Liver (tissue), 9 donors: ENCODE measurements around the gene XXYLT1. TPM values are rescaled to one million over a fixed set of nuclear protein-coding genes. Genes with fewer than 3 reads are reported as not detected.

Experiments used
- DNase-seq: peaks from one replicate; pipeline ENCODE4 v3.0.0-alpha.2; 2017; ENCODE audit warnings: low spot score
- H3K27ac ChIP-seq, 2 donors: one replicate each; pipeline ENCODE4 v1.7.0; 2013; ENCODE audit warnings: inconsistent platforms in 2 of 2, low read length in 2 of 2, control low read depth in 1 of 2, low read depth in 1 of 2, mild to moderate bottlenecking in 1 of 2
- H3K27me3 ChIP-seq, 4 donors: one replicate each; pipeline versions ENCODE4 v1.6.1 to v1.7.0; 2013; ENCODE audit warnings: low read length in 3 of 4, inconsistent platforms in 1 of 4, mild to moderate bottlenecking in 1 of 4, moderate library complexity in 1 of 4; ENCODE audit not compliant: control insufficient read depth in 4 of 4, insufficient read depth in 4 of 4
- H3K36me3 ChIP-seq, 4 donors: one replicate each; pipeline versions ENCODE4 v1.6.1 to v1.7.0; 2013; ENCODE audit warnings: low read length in 3 of 4, mild to moderate bottlenecking in 3 of 4, low read depth in 1 of 4, moderate library complexity in 1 of 4; ENCODE audit not compliant: control insufficient read depth in 4 of 4, insufficient read depth in 3 of 4
- H3K4me1 ChIP-seq, 4 donors: one replicate each; pipeline versions ENCODE4 v1.6.1 to v1.7.0; 2013; ENCODE audit warnings: low read length in 3 of 4, mild to moderate bottlenecking in 3 of 4, moderate library complexity in 1 of 4; ENCODE audit not compliant: control insufficient read depth in 4 of 4, insufficient read depth in 4 of 4
- H3K4me3 ChIP-seq, 3 donors: one replicate each; pipeline versions ENCODE4 v1.6.1 to v1.7.0; 2013; ENCODE audit warnings: low read length in 3 of 3, control low read depth in 1 of 3, low read depth in 1 of 3, mild to moderate bottlenecking in 1 of 3
- H3K9ac ChIP-seq, 2 donors: one replicate each; pipeline ENCODE4 v1.7.0; 2013; ENCODE audit warnings: low read length in 2 of 2, mild to moderate bottlenecking in 2 of 2, moderate library complexity in 2 of 2, control low read depth in 1 of 2, low read depth in 1 of 2
- H3K9me3 ChIP-seq, 4 donors: one replicate each; pipeline versions ENCODE4 v1.6.1 to v1.7.0; 2013; ENCODE audit warnings: low read length in 3 of 4; ENCODE audit not compliant: control insufficient read depth in 4 of 4
- EGR1 ChIP-seq, 2 donors: IDR thresholded peaks; 2 replicates each; pipeline ENCODE4 v1.6.1; 2016 to 2018; ENCODE audit warnings: antibody characterized with exemption in 2 of 2, low read depth in 2 of 2
- FOXA2 ChIP-seq: IDR thresholded peaks from 2 replicates; pipeline ENCODE4 v1.6.1; 2016; ENCODE audit warnings: antibody characterized with exemption
- HNF4A ChIP-seq, 2 donors: conservative IDR thresholded peaks; 2 replicates each; pipeline ENCODE4 v1.6.1; 2016; ENCODE audit warnings: antibody characterized with exemption in 2 of 2, mild to moderate bottlenecking in 2 of 2
- HNF4G ChIP-seq: IDR thresholded peaks from 2 replicates; pipeline ENCODE4 v1.6.1; 2016; ENCODE audit warnings: antibody characterized with exemption
- MAX ChIP-seq: IDR thresholded peaks from 2 replicates; pipeline ENCODE4 v1.6.1; 2016; ENCODE audit warnings: antibody characterized with exemption
- NR2F2 ChIP-seq: IDR thresholded peaks from 2 replicates; pipeline ENCODE4 v1.6.1; 2016; ENCODE audit warnings: antibody characterized with exemption
- RXRA ChIP-seq, 2 donors: IDR thresholded peaks; 2 replicates each; pipeline ENCODE4 v1.6.1; 2017 to 2018; ENCODE audit warnings: antibody characterized with exemption in 2 of 2, mild to moderate bottlenecking in 1 of 2
- TAF1 ChIP-seq: conservative IDR thresholded peaks from 2 replicates; pipeline ENCODE4 v1.6.1; 2016; ENCODE audit warnings: antibody characterized with exemption, mild to moderate bottlenecking
- WGBS: extraction: QIAGEN DNeasy Blood & Tissue Kit; methylation state at CpG from one replicate; pipeline ENCODE4 v1.1.7; 2013; 5-methylcytosine and 5-hydroxymethylcytosine counted together
- polyA plus RNA-seq, 2 donors: library from polyadenylated mRNA; stranded (reverse) in 1 of 2; unstranded in 1 of 2; fragments of 200-250 nt in 1 of 2; fragments of >200 nt in 1 of 2; fragmentation: Nextera tagmentation in 1 of 2; extraction: Ambion mirVana in 1 of 2; gene quantifications; one replicate each; pipeline versions ENCODE4 v1.2.1 to v1.2.3, GENCODE V29; 2013 to 2015
- total RNA-seq, 2 donors: library from RNA; depleted of rRNA; stranded (reverse); fragments of >200 nt; gene quantifications; one replicate each; pipeline ENCODE4 v1.2.3, GENCODE V29; 2014
- TF ChIP-seq, protein P1 (sequence below): fragments of 150-350 bp; IDR thresholded peaks from 2 replicates; pipeline ENCODE4 v1.5.1; 2017; ENCODE audit warnings: improper control_type of control experiment, low read depth, low read length; ENCODE audit not compliant: missing input control
- TF ChIP-seq, protein P2 (sequence below): IDR thresholded peaks from 2 replicates; pipeline ENCODE4 v1.6.1; 2016; ENCODE audit warnings: antibody characterized with exemption
- TF ChIP-seq, protein P3 (sequence below): IDR thresholded peaks from 2 replicates; pipeline ENCODE4 v1.6.1; 2016; ENCODE audit warnings: antibody characterized with exemption, mild to moderate bottlenecking
- donor health status: healthy.
- donor health status: healthy.
- donor health status: healthy.
- donor health status: healthy.
- donor health status: healthy.

The XXYLT1 gene
- total and polyA plus RNA-seq, 4 donors = 0.93 to 7.6 (median 2.8) TPM

- no peaks in the 10 kb centered on the region for H3K9me3 ChIP-seq
- TF ChIP-seq HNF4G (no peak), FOXA2 (no peak), MAX (no peak), NR2F2 (no peak), TAF1 (no peak), EGR1 (IDR thresholded peaks at IDR 0.05; ENCODE audit: low read depth in 2 of 2) (no peak), HNF4A (conservative IDR thresholded peaks at IDR 0.05) (no peak), RXRA (IDR thresholded peaks at IDR 0.05) (no peak)
- TF ChIP-seq, protein P1, sequence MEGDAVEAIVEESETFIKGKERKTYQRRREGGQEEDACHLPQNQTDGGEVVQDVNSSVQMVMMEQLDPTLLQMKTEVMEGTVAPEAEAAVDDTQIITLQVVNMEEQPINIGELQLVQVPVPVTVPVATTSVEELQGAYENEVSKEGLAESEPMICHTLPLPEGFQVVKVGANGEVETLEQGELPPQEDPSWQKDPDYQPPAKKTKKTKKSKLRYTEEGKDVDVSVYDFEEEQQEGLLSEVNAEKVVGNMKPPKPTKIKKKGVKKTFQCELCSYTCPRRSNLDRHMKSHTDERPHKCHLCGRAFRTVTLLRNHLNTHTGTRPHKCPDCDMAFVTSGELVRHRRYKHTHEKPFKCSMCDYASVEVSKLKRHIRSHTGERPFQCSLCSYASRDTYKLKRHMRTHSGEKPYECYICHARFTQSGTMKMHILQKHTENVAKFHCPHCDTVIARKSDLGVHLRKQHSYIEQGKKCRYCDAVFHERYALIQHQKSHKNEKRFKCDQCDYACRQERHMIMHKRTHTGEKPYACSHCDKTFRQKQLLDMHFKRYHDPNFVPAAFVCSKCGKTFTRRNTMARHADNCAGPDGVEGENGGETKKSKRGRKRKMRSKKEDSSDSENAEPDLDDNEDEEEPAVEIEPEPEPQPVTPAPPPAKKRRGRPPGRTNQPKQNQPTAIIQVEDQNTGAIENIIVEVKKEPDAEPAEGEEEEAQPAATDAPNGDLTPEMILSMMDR = no peak
- TF ChIP-seq, protein P2, sequence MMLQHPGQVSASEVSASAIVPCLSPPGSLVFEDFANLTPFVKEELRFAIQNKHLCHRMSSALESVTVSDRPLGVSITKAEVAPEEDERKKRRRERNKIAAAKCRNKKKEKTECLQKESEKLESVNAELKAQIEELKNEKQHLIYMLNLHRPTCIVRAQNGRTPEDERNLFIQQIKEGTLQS = no peak
- TF ChIP-seq, protein P3, sequence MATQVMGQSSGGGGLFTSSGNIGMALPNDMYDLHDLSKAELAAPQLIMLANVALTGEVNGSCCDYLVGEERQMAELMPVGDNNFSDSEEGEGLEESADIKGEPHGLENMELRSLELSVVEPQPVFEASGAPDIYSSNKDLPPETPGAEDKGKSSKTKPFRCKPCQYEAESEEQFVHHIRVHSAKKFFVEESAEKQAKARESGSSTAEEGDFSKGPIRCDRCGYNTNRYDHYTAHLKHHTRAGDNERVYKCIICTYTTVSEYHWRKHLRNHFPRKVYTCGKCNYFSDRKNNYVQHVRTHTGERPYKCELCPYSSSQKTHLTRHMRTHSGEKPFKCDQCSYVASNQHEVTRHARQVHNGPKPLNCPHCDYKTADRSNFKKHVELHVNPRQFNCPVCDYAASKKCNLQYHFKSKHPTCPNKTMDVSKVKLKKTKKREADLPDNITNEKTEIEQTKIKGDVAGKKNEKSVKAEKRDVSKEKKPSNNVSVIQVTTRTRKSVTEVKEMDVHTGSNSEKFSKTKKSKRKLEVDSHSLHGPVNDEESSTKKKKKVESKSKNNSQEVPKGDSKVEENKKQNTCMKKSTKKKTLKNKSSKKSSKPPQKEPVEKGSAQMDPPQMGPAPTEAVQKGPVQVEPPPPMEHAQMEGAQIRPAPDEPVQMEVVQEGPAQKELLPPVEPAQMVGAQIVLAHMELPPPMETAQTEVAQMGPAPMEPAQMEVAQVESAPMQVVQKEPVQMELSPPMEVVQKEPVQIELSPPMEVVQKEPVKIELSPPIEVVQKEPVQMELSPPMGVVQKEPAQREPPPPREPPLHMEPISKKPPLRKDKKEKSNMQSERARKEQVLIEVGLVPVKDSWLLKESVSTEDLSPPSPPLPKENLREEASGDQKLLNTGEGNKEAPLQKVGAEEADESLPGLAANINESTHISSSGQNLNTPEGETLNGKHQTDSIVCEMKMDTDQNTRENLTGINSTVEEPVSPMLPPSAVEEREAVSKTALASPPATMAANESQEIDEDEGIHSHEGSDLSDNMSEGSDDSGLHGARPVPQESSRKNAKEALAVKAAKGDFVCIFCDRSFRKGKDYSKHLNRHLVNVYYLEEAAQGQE = no peak
- H3K36me3 ChIP-seq = no peaks in the 10 kb centered on the region
- no peak overlapping the region for H3K9ac ChIP-seq
- H3K27me3 ChIP-seq = no peaks in the 10 kb centered on the region
- H3K4me3 ChIP-seq = no peak overlapping the region
- H3K27ac ChIP-seq = no peak overlapping the region
- peaks cover 0 to 7% (median 4%) of the 10 kb centered on the region in 4 donors for H3K4me1 ChIP-seq
- 95% methylated on average over 3 of the region's 3 CpGs for WGBS
- DNase-seq = no peak
Measured at GRCh38 chr3:195201295-195201694, 69.7 kb downstream of the XXYLT1 start.

- no peak overlapping the region for H3K4me3 ChIP-seq
- H3K9ac ChIP-seq = no peak overlapping the region
- peak; percentile 50 to 62 for TF ChIP-seq RXRA (IDR thresholded peaks at IDR 0.05)
- no peak for TF ChIP-seq NR2F2
- TF ChIP-seq, protein P1 = no peak
- peak in 1 of 2 donors; percentile 10 for TF ChIP-seq HNF4A (conservative IDR thresholded peaks at IDR 0.05)
- H3K9me3 ChIP-seq = no peaks in the 10 kb centered on the region
- DNase-seq = no peak
- no peak overlapping the region for H3K27ac ChIP-seq
- 88% methylated on average over 14 of the region's 14 CpGs for WGBS
- H3K27me3 ChIP-seq = no peaks in the 10 kb centered on the region
- H3K36me3 ChIP-seq = no peaks in the 10 kb centered on the region
- peaks cover 0 to 7% (median 4%) of the 10 kb centered on the region in 4 donors for H3K4me1 ChIP-seq
Measured at GRCh38 chr3:195200010-195200822, 70.7 kb downstream of the XXYLT1 start.
